ENCODE results near the gene MISFA. TPM values are rescaled to one million over a fixed set of nuclear protein-coding genes. Genes with fewer than 3 reads are reported as not detected.
A peak's percentile ranks its signal among the peaks of the same experiment; 100 is the strongest.

Gene MISFA
- total and polyA plus RNA-seq, 7 experiments from 2014 or later, result 0.21 to 2.2 (median 0.58) TPM; not detected in 3

- POLR2A ChIA-PET, result interaction anchor here (1.2 to 2.5 kb wide), 2 partner anchors 10 to 18 kb away, joined by 4 to 11 read pairs; partner anchors contain the start of gene SPTY2D1
- no peaks in the 10 kb centered on the region for H3K27me3 ChIP-seq (ENCODE audit: control insufficient read depth in 2 of 2, insufficient read depth in 2 of 2, low read length in 2 of 2)
Measured at GRCh38 chr11:18615628-18616392, 16.2 kb downstream of the MISFA start.

GRCh38 chr11:18617688-18618341 is 18.2 kb downstream of the MISFA start:
- Histone ChIP-seq H3K27me3 (ENCODE audit: control insufficient read depth in 2 of 2, insufficient read depth in 2 of 2, low read length in 2 of 2) (no peaks in the 10 kb centered on the region), H3K9me3 (ENCODE audit: control insufficient read depth in 2 of 3, low read length in 3 of 3) (no peaks in the 10 kb centered on the region), H3K4me3 (ENCODE audit: low read length) (peak overlapping the region; percentile 0), H3K36me3 (ENCODE audit: control insufficient read depth in 2 of 3, insufficient read depth in 3 of 3, low read length in 3 of 3) (peaks cover 5 to 31% (median 13%) of the 10 kb centered on the region in 3 experiments), H3K27ac (ENCODE audit: low read depth, low read length) (peak overlapping the region; percentile 25), H3K4me1 (ENCODE audit: control insufficient read depth in 2 of 2, insufficient read depth in 2 of 2, low read length in 2 of 2) (peaks cover 21 to 29% of the 10 kb centered on the region in 2 donors)
- ATAC-seq (peak; percentile 81), DNase-seq (peak in 8 of 9 donors; percentile 25 to 79 (median 68))
- intact Hi-C loops (cut with micrococcal nuclease), result loop anchor here (1.0 to 5.0 kb wide), 9 partner anchors 16 to 296 kb away; partner anchors contain the start of genes SPTY2D1 (in 2 of the 2), UEVLD (in 2 of the 2), GTF2H1 (in 1 of the 2) and HPS5 (in 1 of the 2)
- Mint-ChIP-seq H3K27me3 (no peaks in the 10 kb centered on the region), H3K4me3 (peak overlapping the region; percentile 18 to 86 (median 76)), H3K36me3 (peaks cover 9 to 38% (median 17%) of the 10 kb centered on the region in 5 donors), H3K27ac (peak overlapping the region; percentile 3 to 90 (median 58)), H3K4me1 (peaks cover 33 to 74% (median 59%) of the 10 kb centered on the region in 7 donors), H3K9me3 (no peaks in the 10 kb centered on the region)
- CTCF ChIA-PET, result interaction anchor here (0.7 to 1.4 kb wide), 6 partner anchors 10 to 114 kb away, joined by 3 to 4 read pairs (median 3); no protein-coding TSS in a partner anchor
- POLR2A ChIA-PET, result interaction anchor here (0.6 to 2.5 kb wide), 5 partner anchors 13 to 145 kb away, joined by 3 to 16 read pairs (median 3); partner anchors contain the start of genes SPTY2D1 and TMEM86A

More at GRCh38 chr11:18615628-18616392, 16.2 kb downstream of the MISFA start:
- H3K4me3 ChIP-seq (ENCODE audit: low read length), result no peak overlapping the region
- Mint-ChIP-seq H3K27ac (peak overlapping the region in 3 of 9 donors; percentile 26 to 72 (median 28)), H3K27me3 (no peaks in the 10 kb centered on the region), H3K36me3 (peaks cover 9 to 31% (median 17%) of the 10 kb centered on the region in 5 donors), H3K4me3 (peak overlapping the region in 1 of 10 donors; percentile 71), H3K4me1 (peaks cover 26 to 59% (median 47%) of the 10 kb centered on the region in 7 donors), H3K9me3 (no peaks in the 10 kb centered on the region)
- H3K9me3 ChIP-seq (ENCODE audit: control insufficient read depth in 2 of 3, low read length in 3 of 3), result no peaks in the 10 kb centered on the region
- ATAC-seq, result peak; percentile 44
- H3K36me3 ChIP-seq (ENCODE audit: control insufficient read depth in 2 of 3, insufficient read depth in 3 of 3, low read length in 3 of 3), result peaks cover 11 to 40% (median 13%) of the 10 kb centered on the region in 3 experiments
- no peak overlapping the region for H3K27ac ChIP-seq (ENCODE audit: low read depth, low read length)
- intact Hi-C loops (cut with micrococcal nuclease), result loop anchor here (5.0 kb wide), 2 partner anchors 91 to 294 kb away; partner anchors contain the start of genes GTF2H1 (in 1 of the 2) and HPS5 (in 1 of the 2)
- DNase-seq, result no peak
- peaks cover 21 to 29% of the 10 kb centered on the region in 2 donors for H3K4me1 ChIP-seq (ENCODE audit: control insufficient read depth in 2 of 2, insufficient read depth in 2 of 2, low read length in 2 of 2)
- CTCF ChIA-PET, result interaction anchor here (1.0 kb wide), 1 partner anchor 75 kb away, joined by 3 read pairs; no protein-coding TSS in a partner anchor

GRCh38 chr11:18618342-18619025 is 18.9 kb downstream of the MISFA start:
- POLR2A ChIA-PET, result interaction anchor here (0.6 to 2.5 kb wide), 5 partner anchors 10 to 144 kb away, joined by 3 to 16 read pairs (median 3); partner anchors contain the start of gene SPTY2D1
- H3K27ac ChIP-seq (ENCODE audit: low read depth, low read length), result peak overlapping the region; percentile 25
- intact Hi-C loops (cut with micrococcal nuclease), result loop anchor here (1.0 to 5.0 kb wide), 9 partner anchors 16 to 296 kb away; partner anchors contain the start of genes SPTY2D1 (in 2 of the 2), UEVLD (in 2 of the 2), GTF2H1 (in 1 of the 2) and HPS5 (in 1 of the 2)

GRCh38 chr11:18623707-18624106 is 24.1 kb downstream of the MISFA start:
- H3K4me1 ChIP-seq (ENCODE audit: control insufficient read depth in 2 of 2, insufficient read depth in 2 of 2, low read length in 2 of 2), result peaks cover 5% of the 10 kb centered on the region in 2 donors
- no peaks in the 10 kb centered on the region for H3K27me3 ChIP-seq (ENCODE audit: control insufficient read depth in 2 of 2, insufficient read depth in 2 of 2, low read length in 2 of 2)
- POLR2A ChIA-PET, result interaction anchor here (1.3 kb wide), 1 partner anchor 10 kb away, joined by 3 read pairs; the partner anchor contains the start of gene SPTY2D1
- Mint-ChIP-seq H3K36me3 (peaks cover 4 to 31% (median 18%) of the 10 kb centered on the region in 5 donors), H3K27ac (no peak overlapping the region), H3K4me1 (peaks cover 29 to 71% (median 48%) of the 10 kb centered on the region in 7 donors), H3K9me3 (peaks cover 0 to 10% (median 0%) of the 10 kb centered on the region in 11 donors), H3K4me3 (no peak overlapping the region), H3K27me3 (no peaks in the 10 kb centered on the region)
- H3K4me3 ChIP-seq (ENCODE audit: low read length), result no peak overlapping the region
- CTCF ChIA-PET, result interaction anchor here (1.1 kb wide), 1 partner anchor 28 kb away, joined by 3 read pairs; no protein-coding TSS in a partner anchor
- no peaks in the 10 kb centered on the region for H3K36me3 ChIP-seq (ENCODE audit: control insufficient read depth in 2 of 3, insufficient read depth in 3 of 3, low read length in 3 of 3)
- H3K27ac ChIP-seq (ENCODE audit: low read depth, low read length), result no peak overlapping the region
- intact Hi-C loops (cut with micrococcal nuclease), result no loop called here
- no peaks in the 10 kb centered on the region for H3K9me3 ChIP-seq (ENCODE audit: control insufficient read depth in 2 of 3, low read length in 3 of 3)
- no peak for ATAC-seq
- DNase-seq, result no peak

More at GRCh38 chr11:18618342-18619025, 18.9 kb downstream of the MISFA start:
- ATAC-seq (no peak), DNase-seq (no peak)
- CTCF ChIA-PET, result interaction anchor here (0.7 to 1.4 kb wide), 7 partner anchors 10 to 113 kb away, joined by 3 to 4 read pairs (median 3); no protein-coding TSS in a partner anchor
- Histone ChIP-seq H3K4me3 (ENCODE audit: low read length) (peak overlapping the region; percentile 0), H3K4me1 (ENCODE audit: control insufficient read depth in 2 of 2, insufficient read depth in 2 of 2, low read length in 2 of 2) (peaks cover 21 to 29% of the 10 kb centered on the region in 2 donors), H3K9me3 (ENCODE audit: control insufficient read depth in 2 of 3, low read length in 3 of 3) (no peaks in the 10 kb centered on the region), H3K27me3 (ENCODE audit: control insufficient read depth in 2 of 2, insufficient read depth in 2 of 2, low read length in 2 of 2) (no peaks in the 10 kb centered on the region), H3K36me3 (ENCODE audit: control insufficient read depth in 2 of 3, insufficient read depth in 3 of 3, low read length in 3 of 3) (peaks cover 3 to 27% (median 13%) of the 10 kb centered on the region in 3 experiments)
- Mint-ChIP-seq H3K4me1 (peaks cover 33 to 73% (median 65%) of the 10 kb centered on the region in 7 donors), H3K9me3 (peaks cover 0 to 5% (median 0%) of the 10 kb centered on the region in 11 donors), H3K27me3 (no peaks in the 10 kb centered on the region), H3K4me3 (peak overlapping the region; percentile 14 to 86 (median 76)), H3K36me3 (peaks cover 6 to 39% (median 17%) of the 10 kb centered on the region in 5 donors), H3K27ac (peak overlapping the region in 8 of 9 donors; percentile 4 to 90 (median 60))

- intact Hi-C loops (cut with micrococcal nuclease), result no loop called here
- H3K4me1 ChIP-seq (ENCODE audit: control insufficient read depth in 2 of 2, insufficient read depth in 2 of 2, low read length in 2 of 2), result peaks cover under 1% of the 10 kb centered on the region in 2 donors
- H3K27me3 ChIP-seq (ENCODE audit: control insufficient read depth in 2 of 2, insufficient read depth in 2 of 2, low read length in 2 of 2), result no peaks in the 10 kb centered on the region
- no peak overlapping the region for H3K27ac ChIP-seq (ENCODE audit: low read depth, low read length)
- ChIA-PET CTCF (interaction anchor here (1.1 kb wide), 1 partner anchor 28 kb away, joined by 3 read pairs; no protein-coding TSS in a partner anchor), POLR2A (interaction anchor here (1.3 kb wide), 1 partner anchor 10 kb away, joined by 3 read pairs; the partner anchor contains the start of gene SPTY2D1)
- no peaks in the 10 kb centered on the region for H3K36me3 ChIP-seq (ENCODE audit: control insufficient read depth in 2 of 3, insufficient read depth in 3 of 3, low read length in 3 of 3)
- Mint-ChIP-seq H3K36me3 (peaks cover 4 to 28% (median 18%) of the 10 kb centered on the region in 5 donors), H3K9me3 (peaks cover 0 to 10% (median 0%) of the 10 kb centered on the region in 11 donors), H3K27ac (no peak overlapping the region), H3K27me3 (no peaks in the 10 kb centered on the region), H3K4me3 (no peak overlapping the region), H3K4me1 (peaks cover 27 to 70% (median 48%) of the 10 kb centered on the region in 7 donors)
- DNase-seq (no peak), ATAC-seq (no peak)
- no peak overlapping the region for H3K4me3 ChIP-seq (ENCODE audit: low read length)
- no peaks in the 10 kb centered on the region for H3K9me3 ChIP-seq (ENCODE audit: control insufficient read depth in 2 of 3, low read length in 3 of 3)
Measured at GRCh38 chr11:18624161-18624560, 24.6 kb downstream of the MISFA start.

All from naive thymus-derived CD4-positive, alpha-beta T cell (primary cell).